SU-DHL-6 (cell line): ENCODE results near the gene RPL10A.

ENCODE experiments used
- H2AFZ ChIP-seq: fragments of 200-600 bp; sonication (generic); 2 replicates; pipeline ENCODE4 v1.6.1; 2014; ENCODE audit warnings: low read depth, mild to moderate bottlenecking, moderate library complexity, mixed read lengths, antibody characterized with exemption, low read length; ENCODE audit not compliant: severe bottlenecking
- H3F3A ChIP-seq: fragments of 200-600 bp; shearing (Covaris generic); 2 replicates; pipeline ENCODE4 v1.6.0; 2016; ENCODE audit warnings: antibody characterized with exemption, mild to moderate bottlenecking; ENCODE audit not compliant: insufficient read depth
- H3K27ac ChIP-seq: fragments of 200-600 bp; sonication (generic); 2 replicates; pipeline ENCODE4 v1.5.1; 2016; ENCODE audit warnings: low read depth, mild to moderate bottlenecking, low read length, moderate library complexity, mixed read lengths
- H3K27me3 ChIP-seq: fragments of 200-600 bp; sonication (generic), shearing (Covaris generic); 2 replicates; pipeline ENCODE4 v1.6.0; 2014; ENCODE audit warnings: mild to moderate bottlenecking, low read length
- H3K36me3 ChIP-seq: fragments of 200-600 bp; sonication (generic); 2 replicates; pipeline ENCODE4 v1.6.1; 2014; ENCODE audit warnings: mild to moderate bottlenecking, low read length, mixed read lengths
- H3K4me2 ChIP-seq: fragments of 300-600, 200-600 bp; shearing (Covaris generic), sonication (generic); 2 replicates; pipeline ENCODE4 v1.6.0; 2014; ENCODE audit warnings: low read length, low read depth, mild to moderate bottlenecking; ENCODE audit not compliant: poor library complexity, severe bottlenecking
- H3K4me3 ChIP-seq: fragments of 200-600 bp; sonication (generic); 2 replicates; pipeline ENCODE4 v1.5.1; 2014; ENCODE audit warnings: antibody characterized with exemption, low read length, mild to moderate bottlenecking, mixed read lengths; ENCODE audit not compliant: insufficient read depth, poor library complexity, severe bottlenecking
- H3K79me2 ChIP-seq: fragments of 200-600 bp; sonication (generic); 2 replicates; pipeline ENCODE4 v1.6.1; 2014; ENCODE audit warnings: mild to moderate bottlenecking, low read length, moderate library complexity; ENCODE audit not compliant: insufficient read depth
- H3K9ac ChIP-seq: fragments of 200-600 bp; sonication (generic); 2 replicates; pipeline ENCODE4 v1.7.0; 2014; ENCODE audit warnings: mild to moderate bottlenecking, low read length
- H3K9me2 ChIP-seq: fragments of 200-600 bp; sonication (generic); replicated peaks from 2 replicates; pipeline ENCODE4 v1.6.1; 2014; ENCODE audit warnings: low read length; ENCODE audit not compliant: insufficient read depth
- H3K9me3 ChIP-seq: fragments of 200-600 bp; sonication (generic); 2 replicates; pipeline ENCODE4 v1.6.1; 2014; ENCODE audit warnings: low read length, mixed read lengths; ENCODE audit not compliant: insufficient read depth
- H4K20me1 ChIP-seq: fragments of 200-600 bp; sonication (generic); 2 replicates; pipeline ENCODE4 v1.6.1; 2014; ENCODE audit warnings: low read depth, mild to moderate bottlenecking, antibody characterized with exemption, low read length, moderate library complexity, mixed read lengths
- CTCF ChIP-seq: fragments of 200-600 bp; sonication (generic); IDR thresholded peaks from one replicate; pipeline ENCODE4 v1.5.1; 2017; ENCODE audit warnings: antibody characterized with exemption, mild to moderate bottlenecking, low read length, moderate library complexity; ENCODE audit not compliant: insufficient read depth, poor library complexity, severe bottlenecking
- EZH2phosphoT487 ChIP-seq: fragments of 200-600 bp; sonication (generic), shearing (Covaris generic); conservative IDR thresholded peaks from 2 replicates; pipeline ENCODE4 v1.6.1; 2018; ENCODE audit warnings: mild to moderate bottlenecking, antibody characterized with exemption, low read length, moderate library complexity, mixed read lengths

Gene RPL10A

DNA sequence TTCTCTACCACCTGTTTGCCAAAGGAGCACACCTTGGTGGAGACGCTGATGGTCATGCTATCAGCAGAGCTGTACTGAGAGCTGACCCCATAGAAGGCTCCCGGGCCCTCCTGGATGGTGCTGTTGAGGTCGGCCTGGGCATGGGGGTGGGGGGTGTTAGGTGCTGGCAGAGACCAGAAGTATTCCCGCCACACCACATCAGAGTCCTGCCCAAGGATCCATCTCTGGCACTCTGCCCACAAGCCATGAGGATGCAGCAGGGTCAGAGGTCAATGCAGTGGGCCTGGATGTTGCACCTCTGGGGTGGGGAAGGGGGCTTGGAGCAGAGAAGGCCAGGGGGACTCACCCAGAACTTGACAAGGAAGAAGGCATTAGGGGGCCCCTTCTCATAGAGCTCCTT, 7.4 kb downstream of the RPL10A start:
- peaks cover 55% of the 10 kb centered on the region for H3F3A ChIP-seq
- no peaks in the 10 kb centered on the region for H3K27me3 ChIP-seq
- H3K4me3 ChIP-seq = no peak overlapping the region
- no peaks in the 10 kb centered on the region for H3K9me2 ChIP-seq
- H3K79me2 ChIP-seq = peaks cover 8% of the 10 kb centered on the region; the same call in 1 of the 2 replicates
- no peak for TF ChIP-seq CTCF
- no peak for TF ChIP-seq EZH2phosphoT487
- peaks cover 17% of the 10 kb centered on the region for H4K20me1 ChIP-seq
- H3K9ac ChIP-seq = no peak overlapping the region
- H3K4me2 ChIP-seq = no peak overlapping the region
- peaks cover 20% of the 10 kb centered on the region for H3K36me3 ChIP-seq
- H3K27ac ChIP-seq = no peak overlapping the region
- no peak overlapping the region for H2AFZ ChIP-seq
- no peaks in the 10 kb centered on the region for H3K9me3 ChIP-seq

- H3K9me3 ChIP-seq = no peaks in the 10 kb centered on the region
Measured at GRCh38 chr6:35476004-35476403, 7.8 kb downstream of the RPL10A start.

DNA sequence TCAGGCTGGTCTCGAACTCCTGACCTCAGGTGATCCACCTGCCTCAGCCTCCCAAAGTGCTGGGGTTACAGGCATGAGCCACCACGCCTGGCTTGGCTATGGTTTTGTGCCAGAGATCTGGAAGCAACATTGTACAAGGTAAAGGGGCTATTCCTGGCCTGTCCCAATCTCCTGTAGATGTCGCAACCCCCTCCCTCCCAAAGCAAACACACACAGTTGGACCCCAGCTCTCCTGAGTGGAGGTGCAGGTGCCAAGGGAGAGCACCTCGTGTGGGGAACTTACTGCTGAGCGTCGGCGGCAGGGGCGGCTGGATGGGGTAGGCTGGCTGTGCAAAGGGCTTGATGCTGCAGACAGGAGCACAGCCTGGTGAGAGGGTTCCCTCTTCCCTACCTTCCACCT, 8.8 kb downstream of the RPL10A start:
- Histone ChIP-seq H3K9me3 (no peaks in the 10 kb centered on the region), H3F3A (peaks cover 40% of the 10 kb centered on the region), H3K79me2 (no peaks in the 10 kb centered on the region), H3K4me2 (no peak overlapping the region), H3K4me3 (no peak overlapping the region), H3K9ac (no peak overlapping the region), H2AFZ (no peak overlapping the region), H3K36me3 (peaks cover 7% of the 10 kb centered on the region), H3K27me3 (no peaks in the 10 kb centered on the region), H3K27ac (no peak overlapping the region), H4K20me1 (peaks cover 6% of the 10 kb centered on the region; the same call in 1 of the 2 replicates), H3K9me2 (no peaks in the 10 kb centered on the region)
- TF ChIP-seq CTCF (no peak), EZH2phosphoT487 (no peak)

More at GRCh38 chr6:35476004-35476403, 7.8 kb downstream of the RPL10A start:
- Histone ChIP-seq H3K4me3 (no peak overlapping the region), H3K4me2 (no peak overlapping the region), H2AFZ (no peak overlapping the region), H3K27ac (no peak overlapping the region), H3K9ac (no peak overlapping the region), H3K36me3 (peaks cover 16% of the 10 kb centered on the region), H4K20me1 (peaks cover 13% of the 10 kb centered on the region), H3F3A (peaks cover 51% of the 10 kb centered on the region), H3K9me2 (no peaks in the 10 kb centered on the region), H3K27me3 (no peaks in the 10 kb centered on the region), H3K79me2 (peaks cover 4% of the 10 kb centered on the region; the same call in 1 of the 2 replicates)
- TF ChIP-seq CTCF = no peak
- TF ChIP-seq EZH2phosphoT487 = no peak
